ENCODE measurements around the gene OTOF. TPM values are rescaled to one million over a fixed set of nuclear protein-coding genes. Genes with fewer than 3 reads are reported as not detected.

OTOF gene
- total and polyA plus RNA-seq, 2 experiments from 2014 or later = 0.21 to 0.23 TPM

DNA sequence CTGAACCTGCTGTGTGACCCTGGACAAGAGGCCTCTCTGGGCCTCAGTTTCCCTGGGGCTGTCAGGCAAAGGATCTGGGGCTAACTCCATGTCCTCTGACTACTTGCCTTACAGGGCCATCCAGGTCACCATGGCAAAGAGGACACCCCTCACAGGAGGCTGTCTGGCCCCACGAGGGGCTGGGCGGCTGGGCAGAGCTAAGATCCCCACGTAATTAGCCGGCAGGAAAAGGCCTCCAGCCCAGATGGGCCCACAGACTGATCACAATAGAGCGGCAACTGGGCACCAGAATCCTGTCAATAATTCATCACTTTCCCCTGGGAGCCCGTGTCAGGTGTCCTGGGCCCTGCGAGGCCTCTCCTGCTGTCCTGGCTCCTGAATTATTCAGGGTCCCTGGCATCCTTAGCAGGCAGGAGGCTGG is 44.8 kb upstream of the OTOF start (continued):
- TF ChIP-seq, protein P1, sequence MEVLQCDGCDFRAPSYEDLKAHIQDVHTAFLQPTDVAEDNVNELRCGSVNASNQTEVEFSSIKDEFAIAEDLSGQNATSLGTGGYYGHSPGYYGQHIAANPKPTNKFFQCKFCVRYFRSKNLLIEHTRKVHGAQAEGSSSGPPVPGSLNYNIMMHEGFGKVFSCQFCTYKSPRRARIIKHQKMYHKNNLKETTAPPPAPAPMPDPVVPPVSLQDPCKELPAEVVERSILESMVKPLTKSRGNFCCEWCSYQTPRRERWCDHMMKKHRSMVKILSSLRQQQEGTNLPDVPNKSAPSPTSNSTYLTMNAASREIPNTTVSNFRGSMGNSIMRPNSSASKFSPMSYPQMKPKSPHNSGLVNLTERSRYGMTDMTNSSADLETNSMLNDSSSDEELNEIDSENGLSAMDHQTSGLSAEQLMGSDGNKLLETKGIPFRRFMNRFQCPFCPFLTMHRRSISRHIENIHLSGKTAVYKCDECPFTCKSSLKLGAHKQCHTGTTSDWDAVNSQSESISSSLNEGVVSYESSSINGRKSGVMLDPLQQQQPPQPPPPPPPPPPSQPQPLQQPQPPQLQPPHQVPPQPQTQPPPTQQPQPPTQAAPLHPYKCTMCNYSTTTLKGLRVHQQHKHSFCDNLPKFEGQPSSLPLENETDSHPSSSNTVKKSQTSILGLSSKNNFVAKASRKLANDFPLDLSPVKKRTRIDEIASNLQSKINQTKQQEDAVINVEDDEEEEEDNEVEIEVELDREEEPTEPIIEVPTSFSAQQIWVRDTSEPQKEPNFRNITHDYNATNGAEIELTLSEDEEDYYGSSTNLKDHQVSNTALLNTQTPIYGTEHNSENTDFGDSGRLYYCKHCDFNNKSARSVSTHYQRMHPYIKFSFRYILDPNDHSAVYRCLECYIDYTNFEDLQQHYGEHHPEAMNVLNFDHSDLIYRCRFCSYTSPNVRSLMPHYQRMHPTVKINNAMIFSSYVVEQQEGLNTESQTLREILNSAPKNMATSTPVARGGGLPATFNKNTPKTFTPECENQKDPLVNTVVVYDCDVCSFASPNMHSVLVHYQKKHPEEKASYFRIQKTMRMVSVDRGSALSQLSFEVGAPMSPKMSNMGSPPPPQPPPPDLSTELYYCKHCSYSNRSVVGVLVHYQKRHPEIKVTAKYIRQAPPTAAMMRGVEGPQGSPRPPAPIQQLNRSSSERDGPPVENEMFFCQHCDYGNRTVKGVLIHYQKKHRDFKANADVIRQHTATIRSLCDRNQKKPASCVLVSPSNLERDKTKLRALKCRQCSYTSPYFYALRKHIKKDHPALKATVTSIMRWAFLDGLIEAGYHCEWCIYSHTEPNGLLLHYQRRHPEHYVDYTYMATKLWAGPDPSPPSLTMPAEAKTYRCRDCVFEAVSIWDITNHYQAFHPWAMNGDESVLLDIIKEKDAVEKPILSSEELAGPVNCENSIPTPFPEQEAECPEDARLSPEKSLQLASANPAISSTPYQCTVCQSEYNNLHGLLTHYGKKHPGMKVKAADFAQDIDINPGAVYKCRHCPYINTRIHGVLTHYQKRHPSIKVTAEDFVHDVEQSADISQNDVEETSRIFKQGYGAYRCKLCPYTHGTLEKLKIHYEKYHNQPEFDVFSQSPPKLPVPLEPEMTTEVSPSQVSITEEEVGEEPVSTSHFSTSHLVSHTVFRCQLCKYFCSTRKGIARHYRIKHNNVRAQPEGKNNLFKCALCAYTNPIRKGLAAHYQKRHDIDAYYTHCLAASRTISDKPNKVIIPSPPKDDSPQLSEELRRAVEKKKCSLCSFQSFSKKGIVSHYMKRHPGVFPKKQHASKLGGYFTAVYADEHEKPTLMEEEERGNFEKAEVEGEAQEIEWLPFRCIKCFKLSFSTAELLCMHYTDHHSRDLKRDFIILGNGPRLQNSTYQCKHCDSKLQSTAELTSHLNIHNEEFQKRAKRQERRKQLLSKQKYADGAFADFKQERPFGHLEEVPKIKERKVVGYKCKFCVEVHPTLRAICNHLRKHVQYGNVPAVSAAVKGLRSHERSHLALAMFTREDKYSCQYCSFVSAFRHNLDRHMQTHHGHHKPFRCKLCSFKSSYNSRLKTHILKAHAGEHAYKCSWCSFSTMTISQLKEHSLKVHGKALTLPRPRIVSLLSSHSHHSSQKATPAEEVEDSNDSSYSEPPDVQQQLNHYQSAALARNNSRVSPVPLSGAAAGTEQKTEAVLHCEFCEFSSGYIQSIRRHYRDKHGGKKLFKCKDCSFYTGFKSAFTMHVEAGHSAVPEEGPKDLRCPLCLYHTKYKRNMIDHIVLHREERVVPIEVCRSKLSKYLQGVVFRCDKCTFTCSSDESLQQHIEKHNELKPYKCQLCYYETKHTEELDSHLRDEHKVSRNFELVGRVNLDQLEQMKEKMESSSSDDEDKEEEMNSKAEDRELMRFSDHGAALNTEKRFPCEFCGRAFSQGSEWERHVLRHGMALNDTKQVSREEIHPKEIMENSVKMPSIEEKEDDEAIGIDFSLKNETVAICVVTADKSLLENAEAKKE (CRISPR knock-in tag; IDR thresholded peaks at IDR 0.05) = no peak
- no peak for TF ChIP-seq JUNB (IDR thresholded peaks at IDR 0.05; ENCODE audit: unreplicated experiment)
- no peak for TF ChIP-seq ZNF114 (CRISPR knock-in tag; IDR thresholded peaks at IDR 0.05)
- TF ChIP-seq NANOG (IDR thresholded peaks at IDR 0.05; ENCODE audit: borderline replicate concordance) = no peak

DNA sequence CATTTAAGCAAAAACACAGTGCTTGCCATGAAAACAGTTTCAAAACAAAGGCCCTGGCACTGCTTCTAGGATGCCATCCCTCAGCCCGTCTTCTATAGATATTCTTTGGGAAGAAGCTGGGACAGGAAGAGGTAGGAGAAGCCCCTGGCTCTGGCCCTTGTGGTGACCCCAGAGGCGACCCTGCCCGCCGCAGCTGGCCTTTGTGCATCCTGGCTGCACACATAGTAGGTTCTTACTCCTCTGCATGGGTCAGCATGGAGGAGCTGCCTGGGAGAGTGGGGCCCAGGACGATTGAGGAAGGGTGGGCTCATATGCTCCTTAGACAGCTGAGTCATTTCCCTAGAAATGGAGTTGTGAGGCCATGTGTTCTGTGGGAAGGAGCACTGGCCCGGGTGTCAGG is 44.4 kb upstream of the OTOF start:
- ATAC-seq (no peak), DNase-seq (ENCODE audit: low spot score) (no peak)
- Histone ChIP-seq H3K79me2 (replicated peaks; ENCODE audit: insufficient read depth) (no peaks in the 10 kb centered on the region), H3K36me3 (ENCODE audit: insufficient read depth) (no peaks in the 10 kb centered on the region), H3K4me2 (no peak overlapping the region), H4K20me1 (replicated peaks; ENCODE audit: insufficient read depth) (no peaks in the 10 kb centered on the region), H3K27ac (ENCODE audit: low read depth) (no peak overlapping the region), H3F3A (replicated peaks; ENCODE audit: low read depth) (no peaks in the 10 kb centered on the region), H3K4me1 (ENCODE audit: insufficient read depth) (no peaks in the 10 kb centered on the region), H3K27me3 (ENCODE audit: insufficient read depth) (no peaks in the 10 kb centered on the region), H3K4me3 (no peak overlapping the region), H2AFZ (no peak overlapping the region), H3K9me2 (ENCODE audit: insufficient read depth) (0 out of 2 replicates have a peak, but pooled peaks cover 3% of the 10 kb centered on the region)
- no peaks in the 10 kb centered on the region for H3K4me1 Mint-ChIP-seq
- no peaks in the 10 kb centered on the region for H3K36me3 Mint-ChIP-seq (ENCODE audit: low read depth)
- H3K9me3 Mint-ChIP-seq = no peaks in the 10 kb centered on the region
- no peak overlapping the region; the same call in 1 of the 2 replicates for H3K27ac Mint-ChIP-seq
- H3K4me3 Mint-ChIP-seq = no peak overlapping the region
- peaks cover 4% of the 10 kb centered on the region for H3K27me3 Mint-ChIP-seq (ENCODE audit: insufficient read depth, low read depth, poor library complexity)
- no peak for TF ChIP-seq ZNF114 (CRISPR knock-in tag; IDR thresholded peaks at IDR 0.05)
- TF ChIP-seq, protein P2, sequence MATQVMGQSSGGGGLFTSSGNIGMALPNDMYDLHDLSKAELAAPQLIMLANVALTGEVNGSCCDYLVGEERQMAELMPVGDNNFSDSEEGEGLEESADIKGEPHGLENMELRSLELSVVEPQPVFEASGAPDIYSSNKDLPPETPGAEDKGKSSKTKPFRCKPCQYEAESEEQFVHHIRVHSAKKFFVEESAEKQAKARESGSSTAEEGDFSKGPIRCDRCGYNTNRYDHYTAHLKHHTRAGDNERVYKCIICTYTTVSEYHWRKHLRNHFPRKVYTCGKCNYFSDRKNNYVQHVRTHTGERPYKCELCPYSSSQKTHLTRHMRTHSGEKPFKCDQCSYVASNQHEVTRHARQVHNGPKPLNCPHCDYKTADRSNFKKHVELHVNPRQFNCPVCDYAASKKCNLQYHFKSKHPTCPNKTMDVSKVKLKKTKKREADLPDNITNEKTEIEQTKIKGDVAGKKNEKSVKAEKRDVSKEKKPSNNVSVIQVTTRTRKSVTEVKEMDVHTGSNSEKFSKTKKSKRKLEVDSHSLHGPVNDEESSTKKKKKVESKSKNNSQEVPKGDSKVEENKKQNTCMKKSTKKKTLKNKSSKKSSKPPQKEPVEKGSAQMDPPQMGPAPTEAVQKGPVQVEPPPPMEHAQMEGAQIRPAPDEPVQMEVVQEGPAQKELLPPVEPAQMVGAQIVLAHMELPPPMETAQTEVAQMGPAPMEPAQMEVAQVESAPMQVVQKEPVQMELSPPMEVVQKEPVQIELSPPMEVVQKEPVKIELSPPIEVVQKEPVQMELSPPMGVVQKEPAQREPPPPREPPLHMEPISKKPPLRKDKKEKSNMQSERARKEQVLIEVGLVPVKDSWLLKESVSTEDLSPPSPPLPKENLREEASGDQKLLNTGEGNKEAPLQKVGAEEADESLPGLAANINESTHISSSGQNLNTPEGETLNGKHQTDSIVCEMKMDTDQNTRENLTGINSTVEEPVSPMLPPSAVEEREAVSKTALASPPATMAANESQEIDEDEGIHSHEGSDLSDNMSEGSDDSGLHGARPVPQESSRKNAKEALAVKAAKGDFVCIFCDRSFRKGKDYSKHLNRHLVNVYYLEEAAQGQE (IDR thresholded peaks at IDR 0.05; ENCODE audit: unreplicated experiment) = no peak
- TF ChIP-seq NANOG (IDR thresholded peaks at IDR 0.05; ENCODE audit: borderline replicate concordance) = no peak
- TF ChIP-seq STAT1 (IDR thresholded peaks at IDR 0.05; ENCODE audit: unreplicated experiment) = no peak
- TF ChIP-seq EZH2phosphoT487 (IDR thresholded peaks at IDR 0.05; ENCODE audit: unreplicated experiment) = no peak
- TF ChIP-seq, protein P3, sequence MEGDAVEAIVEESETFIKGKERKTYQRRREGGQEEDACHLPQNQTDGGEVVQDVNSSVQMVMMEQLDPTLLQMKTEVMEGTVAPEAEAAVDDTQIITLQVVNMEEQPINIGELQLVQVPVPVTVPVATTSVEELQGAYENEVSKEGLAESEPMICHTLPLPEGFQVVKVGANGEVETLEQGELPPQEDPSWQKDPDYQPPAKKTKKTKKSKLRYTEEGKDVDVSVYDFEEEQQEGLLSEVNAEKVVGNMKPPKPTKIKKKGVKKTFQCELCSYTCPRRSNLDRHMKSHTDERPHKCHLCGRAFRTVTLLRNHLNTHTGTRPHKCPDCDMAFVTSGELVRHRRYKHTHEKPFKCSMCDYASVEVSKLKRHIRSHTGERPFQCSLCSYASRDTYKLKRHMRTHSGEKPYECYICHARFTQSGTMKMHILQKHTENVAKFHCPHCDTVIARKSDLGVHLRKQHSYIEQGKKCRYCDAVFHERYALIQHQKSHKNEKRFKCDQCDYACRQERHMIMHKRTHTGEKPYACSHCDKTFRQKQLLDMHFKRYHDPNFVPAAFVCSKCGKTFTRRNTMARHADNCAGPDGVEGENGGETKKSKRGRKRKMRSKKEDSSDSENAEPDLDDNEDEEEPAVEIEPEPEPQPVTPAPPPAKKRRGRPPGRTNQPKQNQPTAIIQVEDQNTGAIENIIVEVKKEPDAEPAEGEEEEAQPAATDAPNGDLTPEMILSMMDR (conservative IDR thresholded peaks at IDR 0.05; ENCODE audit: low read depth in 2 of 2) = no peak
- no peak for TF ChIP-seq CREB1 (CRISPR knock-in tag; IDR thresholded peaks at IDR 0.05; ENCODE audit: low read depth)

Measured in GM23338 (cell line).